ENCODE data around the gene GPC2.
"Not testable (repeated sequence)": the region's sequence is repeated elsewhere in the genome, so short reads cannot be mapped to it uniquely, and the experiment has no call there.

Gene GPC2

DNA sequence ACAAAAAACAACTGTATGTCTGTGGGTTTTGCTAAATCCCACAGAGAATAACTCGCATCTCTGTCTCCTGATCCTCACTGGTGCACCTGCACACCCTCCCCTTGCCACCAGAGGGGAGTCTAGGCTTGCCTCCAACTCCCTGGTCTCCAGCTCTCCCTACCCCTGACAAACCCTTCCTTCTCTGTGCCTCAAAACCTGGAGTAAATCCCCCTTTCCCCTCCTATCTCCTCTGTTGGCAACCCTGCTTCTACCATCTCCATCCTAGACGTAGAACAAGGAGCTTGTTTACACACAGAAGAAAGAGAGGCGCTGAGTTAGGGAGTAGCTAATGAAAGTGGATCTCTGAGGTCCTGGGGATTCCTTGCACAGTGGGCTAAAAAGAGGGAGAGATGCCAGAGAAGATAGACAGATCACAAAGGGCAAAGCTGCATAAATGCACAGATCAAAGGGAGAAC, 44.5 kb downstream of the GPC2 start:
- no peak overlapping the region for H3K4me2 ChIP-seq (ENCODE audit: low read depth, low read length)
- peak; percentile 63 for DNase-seq
- no peaks in the 10 kb centered on the region for H3K27me3 ChIP-seq (replicated peaks; ENCODE audit: insufficient read depth, low read length)
- H3F3A ChIP-seq (ENCODE audit: insufficient read depth, low read length): peaks cover 11% of the 10 kb centered on the region
- H3K79me2 ChIP-seq (ENCODE audit: low read length): no peaks in the 10 kb centered on the region
- no peaks in the 10 kb centered on the region for H4K20me1 ChIP-seq (ENCODE audit: insufficient read depth, low read length)
- no peaks in the 10 kb centered on the region for H3K9me3 ChIP-seq (replicated peaks; ENCODE audit: insufficient read depth, low read length)
- no peaks in the 10 kb centered on the region for H3K36me3 ChIP-seq (replicated peaks; ENCODE audit: insufficient read depth, low read length)
- no peaks in the 10 kb centered on the region for H3K9me2 ChIP-seq (replicated peaks; ENCODE audit: insufficient read depth, low read length)
- peaks cover 14% of the 10 kb centered on the region for H3K4me1 ChIP-seq (ENCODE audit: low read length)
- TF ChIP-seq EZH2phosphoT487 (IDR thresholded peaks at IDR 0.05; ENCODE audit: low read length) (no peak), EZH2 (optimal IDR thresholded peaks at IDR 0.05; ENCODE audit: low read depth, low read length) (no peak)
- TF ChIP-seq, protein P1, sequence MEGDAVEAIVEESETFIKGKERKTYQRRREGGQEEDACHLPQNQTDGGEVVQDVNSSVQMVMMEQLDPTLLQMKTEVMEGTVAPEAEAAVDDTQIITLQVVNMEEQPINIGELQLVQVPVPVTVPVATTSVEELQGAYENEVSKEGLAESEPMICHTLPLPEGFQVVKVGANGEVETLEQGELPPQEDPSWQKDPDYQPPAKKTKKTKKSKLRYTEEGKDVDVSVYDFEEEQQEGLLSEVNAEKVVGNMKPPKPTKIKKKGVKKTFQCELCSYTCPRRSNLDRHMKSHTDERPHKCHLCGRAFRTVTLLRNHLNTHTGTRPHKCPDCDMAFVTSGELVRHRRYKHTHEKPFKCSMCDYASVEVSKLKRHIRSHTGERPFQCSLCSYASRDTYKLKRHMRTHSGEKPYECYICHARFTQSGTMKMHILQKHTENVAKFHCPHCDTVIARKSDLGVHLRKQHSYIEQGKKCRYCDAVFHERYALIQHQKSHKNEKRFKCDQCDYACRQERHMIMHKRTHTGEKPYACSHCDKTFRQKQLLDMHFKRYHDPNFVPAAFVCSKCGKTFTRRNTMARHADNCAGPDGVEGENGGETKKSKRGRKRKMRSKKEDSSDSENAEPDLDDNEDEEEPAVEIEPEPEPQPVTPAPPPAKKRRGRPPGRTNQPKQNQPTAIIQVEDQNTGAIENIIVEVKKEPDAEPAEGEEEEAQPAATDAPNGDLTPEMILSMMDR (IDR thresholded peaks at IDR 0.05; ENCODE audit: low read length): peak; percentile 93
- H3K4me3 ChIP-seq (ENCODE audit: low read length): no peak overlapping the region
- H3K27ac ChIP-seq (ENCODE audit: low read length): no peak overlapping the region
- H3K9ac ChIP-seq (ENCODE audit: low read length): no peak overlapping the region
- 0 out of 2 replicates have a peak overlapping the region, but pooled peaks have one; percentile 21 for H2AFZ ChIP-seq (ENCODE audit: low read length)

DNA sequence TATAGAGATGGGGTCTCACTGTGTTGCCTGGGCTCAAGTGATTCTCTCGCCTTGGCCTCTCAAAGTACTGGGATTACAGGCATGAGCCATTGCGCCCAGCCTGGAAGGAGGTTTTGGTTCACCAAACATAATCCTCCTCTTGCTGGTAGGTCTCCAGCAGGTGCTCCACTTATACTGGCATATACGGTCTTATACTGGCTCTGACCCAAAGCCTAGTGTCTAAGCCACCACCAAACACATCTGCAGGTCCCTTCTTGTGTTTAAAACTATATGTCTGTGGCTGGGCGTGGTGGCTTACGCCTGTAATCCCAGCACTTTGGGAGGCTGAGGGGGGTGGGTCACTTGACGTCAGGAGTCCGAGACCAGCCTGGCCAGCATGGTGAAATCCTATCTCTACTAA, 45.1 kb downstream of the GPC2 start:
- Histone ChIP-seq H3F3A (ENCODE audit: insufficient read depth, low read length) (peaks cover 11% of the 10 kb centered on the region), H3K4me2 (ENCODE audit: low read depth, low read length) (no peak overlapping the region), H3K79me2 (ENCODE audit: low read length) (no peaks in the 10 kb centered on the region), H3K4me1 (ENCODE audit: low read length) (peaks cover 15% of the 10 kb centered on the region), H3K4me3 (ENCODE audit: low read length) (no peak overlapping the region), H3K27me3 (replicated peaks; ENCODE audit: insufficient read depth, low read length) (no peaks in the 10 kb centered on the region), H3K36me3 (replicated peaks; ENCODE audit: insufficient read depth, low read length) (no peaks in the 10 kb centered on the region), H3K9ac (ENCODE audit: low read length) (no peak overlapping the region), H3K9me3 (replicated peaks; ENCODE audit: insufficient read depth, low read length) (no peaks in the 10 kb centered on the region), H2AFZ (ENCODE audit: low read length) (no peak overlapping the region), H3K9me2 (replicated peaks; ENCODE audit: insufficient read depth, low read length) (no peaks in the 10 kb centered on the region), H3K27ac (ENCODE audit: low read length) (no peak overlapping the region), H4K20me1 (ENCODE audit: insufficient read depth, low read length) (no peaks in the 10 kb centered on the region)
- no peak for DNase-seq
- TF ChIP-seq EZH2phosphoT487 (IDR thresholded peaks at IDR 0.05; ENCODE audit: low read length) (no peak), EZH2 (optimal IDR thresholded peaks at IDR 0.05; ENCODE audit: low read depth, low read length) (no peak)
- TF ChIP-seq, protein P1 (IDR thresholded peaks at IDR 0.05; ENCODE audit: low read length): no peak

DNA sequence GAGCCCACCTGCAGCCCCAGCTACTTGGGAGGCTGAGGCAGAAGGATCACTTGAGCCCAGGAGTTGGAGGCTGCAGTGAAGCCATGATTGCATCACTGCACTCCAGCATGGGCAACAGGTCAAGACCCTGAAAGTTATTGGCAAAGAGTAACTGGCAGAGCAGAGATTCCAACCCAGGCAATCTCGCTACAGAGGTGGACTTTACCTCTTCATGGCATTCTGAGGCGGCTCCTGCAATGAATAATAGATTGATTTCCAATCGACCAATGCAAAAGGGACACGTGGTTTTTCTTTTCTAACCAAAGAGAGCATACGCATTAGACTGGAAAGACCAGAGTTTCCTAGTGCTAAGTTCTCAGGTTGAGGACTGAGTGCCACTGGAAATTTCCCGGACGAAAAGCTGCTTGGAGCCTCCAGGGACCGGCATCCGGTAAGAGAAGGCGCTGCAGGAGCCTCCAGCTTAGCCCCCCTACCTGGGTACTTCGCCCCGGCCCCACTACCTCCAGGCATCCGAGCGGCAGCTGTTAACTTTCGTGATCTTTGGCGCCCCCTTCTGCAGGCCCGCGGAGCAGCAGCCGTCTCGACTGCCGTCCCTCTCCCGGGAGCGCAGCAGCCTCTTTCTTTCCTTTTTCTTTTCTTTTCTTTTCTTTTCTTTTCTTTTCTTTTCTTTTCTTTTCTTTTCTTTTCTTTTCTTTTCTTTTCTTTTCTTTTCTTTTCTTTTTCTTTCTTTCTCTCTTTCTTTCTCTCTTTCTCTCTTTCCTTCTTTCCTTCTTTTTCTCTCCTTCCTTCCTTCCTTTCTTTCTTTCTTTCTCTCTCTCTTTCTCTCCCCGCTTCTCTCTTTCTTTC, 46.4 kb downstream of the GPC2 start:
- H3K4me1 ChIP-seq (ENCODE audit: low read length): peaks cover 15% of the 10 kb centered on the region
- peak overlapping the region; percentile 59 for H2AFZ ChIP-seq (ENCODE audit: low read length)
- TF ChIP-seq, protein P1 (IDR thresholded peaks at IDR 0.05; ENCODE audit: low read length): peak; percentile 73
- TF ChIP-seq EZH2phosphoT487 (IDR thresholded peaks at IDR 0.05; ENCODE audit: low read length): no peak
- H3K79me2 ChIP-seq (ENCODE audit: low read length): no peaks in the 10 kb centered on the region; the same call in 1 of the 2 replicates
- no peak overlapping the region for H3K27ac ChIP-seq (ENCODE audit: low read length)
- peak; percentile 64 for DNase-seq
- H4K20me1 ChIP-seq (ENCODE audit: insufficient read depth, low read length): no peaks in the 10 kb centered on the region
- H3K4me3 ChIP-seq (ENCODE audit: low read length): peak overlapping the region; percentile 38; the same call in 1 of the 2 replicates
- H3K4me2 ChIP-seq (ENCODE audit: low read depth, low read length): peak overlapping the region; percentile 94
- peak overlapping the region; percentile 33; the same call in 1 of the 2 replicates for H3K9ac ChIP-seq (ENCODE audit: low read length)
- H3K36me3 ChIP-seq (replicated peaks; ENCODE audit: insufficient read depth, low read length): no peaks in the 10 kb centered on the region
- no peaks in the 10 kb centered on the region for H3K9me3 ChIP-seq (replicated peaks; ENCODE audit: insufficient read depth, low read length)
- H3K27me3 ChIP-seq (replicated peaks; ENCODE audit: insufficient read depth, low read length): no peaks in the 10 kb centered on the region
- peaks cover 20% of the 10 kb centered on the region for H3F3A ChIP-seq (ENCODE audit: insufficient read depth, low read length)
- no peaks in the 10 kb centered on the region for H3K9me2 ChIP-seq (replicated peaks; ENCODE audit: insufficient read depth, low read length)

DNA sequence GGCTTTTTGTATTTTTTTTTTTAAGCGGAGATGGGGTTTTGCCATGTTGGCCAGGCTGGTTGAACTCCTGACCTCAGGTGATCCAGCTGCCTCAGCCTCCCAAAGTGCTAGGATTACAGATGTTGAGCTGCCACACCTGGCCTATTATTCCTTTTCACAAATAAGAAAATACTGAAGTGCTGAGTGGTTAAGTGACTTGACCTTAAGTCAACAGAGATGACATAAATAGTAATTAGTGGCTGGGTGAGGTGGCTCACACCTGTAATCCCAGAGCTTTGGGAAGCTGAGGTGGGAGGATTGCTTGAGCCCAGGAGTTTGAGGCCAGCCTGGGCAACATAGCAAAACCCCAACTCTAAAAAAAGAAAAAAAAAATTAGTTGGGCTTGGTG, 47.0 kb downstream of the GPC2 start:
- H3K9ac ChIP-seq (ENCODE audit: low read length); H3K27me3 ChIP-seq (replicated peaks; ENCODE audit: insufficient read depth, low read length); H3K4me3 ChIP-seq (ENCODE audit: low read length); H3K4me2 ChIP-seq (ENCODE audit: low read depth, low read length); H3K9me2 ChIP-seq (replicated peaks; ENCODE audit: insufficient read depth, low read length); H3K36me3 ChIP-seq (replicated peaks; ENCODE audit: insufficient read depth, low read length); H3K79me2 ChIP-seq (ENCODE audit: low read length); H3K9me3 ChIP-seq (replicated peaks; ENCODE audit: insufficient read depth, low read length); DNase-seq; H4K20me1 ChIP-seq (ENCODE audit: insufficient read depth, low read length); H3K27ac ChIP-seq (ENCODE audit: low read length); H2AFZ ChIP-seq (ENCODE audit: low read length): not testable (repeated sequence)
- Histone ChIP-seq H3K4me1 (ENCODE audit: low read length) (peaks cover 15% of the 10 kb centered on the region), H3F3A (ENCODE audit: insufficient read depth, low read length) (peaks cover 20% of the 10 kb centered on the region)
